HG03135 (cell line): ENCODE results near the gene FBXO22.

Experiments used
- ATAC-seq: cut with Tn5 transposase; IDR thresholded peaks from one replicate; pipeline ENCODE4 v1.9.1; 2021; ENCODE audit warnings: mild to moderate bottlenecking, moderate library complexity; ENCODE audit not compliant: unreplicated experiment

Gene FBXO22

DNA sequence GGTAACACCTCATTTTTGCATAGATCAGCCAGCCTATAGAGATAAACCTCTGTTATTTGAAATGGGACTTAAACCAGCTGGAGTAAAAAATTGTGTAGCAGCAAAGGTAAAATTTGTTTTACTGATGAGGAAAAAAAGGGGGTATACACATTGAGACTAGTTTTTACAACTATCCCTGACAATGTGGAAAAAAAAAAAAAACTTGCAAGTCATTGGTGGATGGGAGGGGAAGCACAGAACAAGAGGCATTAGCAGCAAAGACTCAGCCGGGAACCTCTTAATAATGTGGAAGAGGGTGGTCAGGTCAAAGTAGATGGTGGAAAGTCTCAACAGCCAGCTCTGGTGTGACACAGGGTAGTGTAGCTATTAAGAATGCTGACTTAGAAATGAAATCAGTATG is 14.5 kb downstream of the FBXO22 start:
- ATAC-seq: no peak

- no peak for ATAC-seq
Measured at GRCh38 chr15:75920079-75920478, 16.4 kb downstream of the FBXO22 start.

- no peak for ATAC-seq
Measured at GRCh38 chr15:75921732-75922703, 18.3 kb downstream of the FBXO22 start.

GRCh38 chr15:75923756-75924155 is 20.1 kb downstream of the FBXO22 start:
- no peak for ATAC-seq

DNA sequence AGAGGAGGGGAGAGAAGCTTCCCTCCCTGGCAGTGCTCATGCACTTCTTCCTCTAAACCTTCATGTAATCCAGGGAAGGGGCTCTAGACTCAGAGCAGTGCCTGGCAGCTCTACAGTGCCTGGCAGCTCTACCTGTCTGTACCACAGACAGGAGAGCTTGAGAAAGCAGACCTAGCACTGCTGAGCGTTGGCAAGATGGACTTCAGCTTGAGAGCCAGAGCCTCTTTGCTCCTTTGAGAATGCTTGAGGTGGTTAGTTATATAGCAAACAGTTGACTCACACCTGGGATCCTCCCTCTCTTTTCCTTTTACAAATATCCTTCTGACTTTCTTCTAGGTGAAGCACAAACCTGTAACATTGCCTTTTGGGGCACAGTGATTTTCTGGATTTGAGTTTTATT is 20.9 kb downstream of the FBXO22 start:
- ATAC-seq: no peak

GRCh38 chr15:75925440-75925839 is 21.8 kb downstream of the FBXO22 start:
- ATAC-seq: no peak

- ATAC-seq: no peak
Measured at GRCh38 chr15:75926931-75927330, 23.3 kb downstream of the FBXO22 start.

- ATAC-seq: no peak
Measured at GRCh38 chr15:75927601-75928000, 23.9 kb downstream of the FBXO22 start.

- ATAC-seq: no peak
Measured at GRCh38 chr15:75928680-75929608, 25.3 kb downstream of the FBXO22 start.

DNA sequence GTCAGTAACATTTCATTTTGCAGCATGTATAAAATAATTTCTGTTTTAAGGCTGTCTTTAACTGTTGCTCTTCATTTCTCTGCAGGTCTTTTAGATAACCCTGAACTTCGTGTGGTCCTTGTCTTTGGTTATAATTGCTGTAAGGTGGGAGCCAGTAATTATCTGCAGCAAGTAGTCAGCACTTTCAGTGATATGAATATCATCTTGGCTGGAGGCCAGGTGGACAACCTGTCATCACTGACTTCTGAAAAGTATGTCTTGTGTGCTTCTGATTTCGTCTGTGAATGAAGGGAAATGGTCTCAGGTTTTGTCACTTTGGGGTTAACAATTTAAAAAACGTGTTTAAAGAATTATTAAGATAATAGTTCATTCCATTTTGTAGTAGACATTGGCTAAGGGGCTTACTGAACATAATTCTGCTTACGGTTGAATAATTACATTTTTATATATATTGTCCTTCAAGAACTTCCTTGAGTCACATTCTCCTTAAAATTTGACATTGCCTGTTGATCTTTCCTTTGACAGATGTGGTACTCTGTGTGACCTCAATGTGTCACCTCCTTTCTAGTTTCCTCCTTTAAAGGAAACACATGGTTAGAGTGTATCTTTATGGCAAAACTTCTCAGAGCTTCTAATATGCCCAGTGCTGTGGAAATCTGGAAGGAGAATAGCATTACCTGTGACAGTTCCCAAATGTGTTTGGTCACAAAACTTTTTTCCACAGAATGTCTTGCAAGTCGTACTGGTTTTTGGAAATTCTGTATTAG is 26.3 kb downstream of the FBXO22 start:
- ATAC-seq: no peak

DNA sequence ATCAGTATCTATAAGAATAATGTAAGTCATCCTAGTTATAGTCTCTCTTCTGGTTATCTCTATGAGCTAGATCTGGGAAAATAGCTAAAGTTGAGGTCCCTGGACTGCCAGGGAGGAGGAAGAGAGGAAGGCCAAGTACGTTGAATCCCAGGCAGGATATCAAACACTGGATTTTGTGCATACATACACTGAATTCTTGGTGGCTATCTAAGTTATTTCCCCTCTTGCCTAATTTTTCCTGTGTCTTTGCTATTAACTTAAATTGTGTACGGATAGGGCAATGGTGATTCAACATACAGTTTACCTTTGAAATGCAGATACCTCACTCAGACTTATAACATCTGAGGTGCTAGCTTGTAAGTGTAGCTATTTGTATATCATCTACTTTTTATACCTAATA is 27.2 kb downstream of the FBXO22 start:
- ATAC-seq: no peak

DNA sequence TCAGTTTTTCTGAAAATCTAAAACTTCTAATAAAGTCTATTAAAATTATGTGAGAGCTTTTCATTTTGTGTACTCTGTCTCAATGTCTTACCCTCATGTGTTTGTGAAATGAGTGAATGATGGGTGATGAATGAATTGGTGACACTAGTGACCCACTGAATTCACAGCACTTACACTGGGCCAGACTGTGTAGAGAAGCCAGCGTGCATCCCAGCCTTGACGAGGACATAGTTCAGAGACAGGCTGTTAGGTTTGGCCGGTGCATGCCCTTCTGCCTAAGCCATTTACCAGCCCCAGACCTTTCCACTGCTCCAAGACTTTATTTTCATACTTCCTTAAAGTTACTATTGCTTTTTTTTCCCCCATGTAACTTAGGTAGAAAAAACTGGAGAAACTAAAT is 38.8 kb downstream of the FBXO22 start:
- no peak for ATAC-seq

DNA sequence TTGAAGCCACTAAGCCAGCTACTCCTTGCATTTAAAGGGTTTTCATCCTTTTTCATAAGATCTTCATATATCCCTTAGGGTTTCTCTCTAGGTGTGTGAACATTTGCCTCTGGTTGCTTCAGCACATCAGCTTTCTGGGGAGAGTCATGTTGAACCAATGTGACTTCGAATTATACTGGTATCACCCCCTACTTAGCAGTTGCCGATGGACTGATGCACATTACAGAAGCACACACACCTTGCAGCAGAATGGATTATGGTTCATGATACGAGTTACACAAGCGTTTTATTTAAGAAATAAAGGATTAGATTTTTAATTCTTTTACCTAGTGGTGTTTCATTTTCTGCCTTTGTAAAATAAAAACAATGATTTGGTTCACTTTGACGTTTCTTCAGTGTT is 39.6 kb downstream of the FBXO22 start:
- ATAC-seq: no peak

GRCh38 chr15:75943713-75944215 is 40.1 kb downstream of the FBXO22 start:
- no peak for ATAC-seq

- ATAC-seq: no peak
Measured at GRCh38 chr15:75945953-75946352, 42.3 kb downstream of the FBXO22 start.

DNA sequence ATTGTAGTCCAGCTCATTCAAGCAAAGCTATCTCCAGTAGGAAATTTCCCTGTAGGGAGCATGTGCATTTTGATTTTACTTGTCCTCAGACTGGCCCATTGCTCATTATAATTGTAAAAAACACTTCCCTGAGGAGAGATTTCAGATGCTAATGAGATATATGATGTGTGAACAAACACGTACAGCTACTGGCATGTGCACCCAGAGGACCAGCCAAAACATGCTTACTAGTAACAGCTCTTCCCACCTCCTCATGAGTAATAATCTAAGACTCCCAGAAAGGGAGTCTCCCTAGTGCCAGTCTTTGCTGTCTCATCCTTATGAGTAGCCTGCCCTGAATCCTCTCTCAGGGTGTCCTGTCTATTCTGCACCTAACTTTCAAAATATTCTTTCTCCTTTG is 43.4 kb downstream of the FBXO22 start:
- no peak for ATAC-seq

DNA sequence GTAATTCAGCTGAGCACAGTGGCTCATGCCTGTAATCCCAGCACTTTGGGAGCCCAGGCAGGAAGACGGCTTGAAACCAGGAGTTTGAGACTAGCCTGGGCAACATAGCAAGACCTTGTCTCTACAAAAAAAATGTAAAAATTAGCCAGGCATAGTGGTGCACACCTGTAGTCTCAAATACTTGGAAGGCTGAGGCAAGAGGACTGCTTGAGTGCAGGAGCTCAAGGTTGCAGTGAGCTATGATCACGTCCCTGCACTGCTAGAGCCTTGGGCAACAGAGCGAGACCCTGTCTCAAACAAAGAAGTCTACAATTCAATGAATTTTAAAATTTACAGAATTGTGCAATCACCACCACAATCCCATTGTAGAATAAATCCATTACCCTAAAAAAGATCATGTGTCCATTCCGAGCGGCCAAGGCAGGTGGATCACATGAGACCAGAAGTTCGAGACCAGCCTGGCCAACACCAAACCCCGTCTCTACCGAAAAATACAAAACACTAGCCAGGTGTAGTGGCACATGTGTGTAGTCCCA is 45.2 kb downstream of the FBXO22 start:
- no peak for ATAC-seq

DNA sequence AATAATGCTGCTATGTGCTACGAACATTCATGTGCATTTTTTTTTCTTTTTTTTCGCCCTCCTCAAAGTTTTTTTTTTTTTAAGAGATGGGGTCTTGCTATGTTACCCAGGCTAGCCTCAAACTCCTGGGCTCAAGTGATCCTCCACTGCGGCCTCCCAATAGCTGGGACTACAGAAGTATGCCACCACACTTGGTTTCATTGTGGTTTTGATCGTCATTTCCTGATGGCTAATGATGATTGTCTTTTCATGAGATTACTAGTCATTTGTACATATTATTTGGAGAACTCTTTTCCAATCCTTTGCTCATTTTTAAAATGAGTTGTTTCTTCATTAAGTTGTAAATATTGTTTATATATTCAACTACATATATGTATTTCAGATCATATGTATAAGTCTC is 48.8 kb downstream of the FBXO22 start:
- ATAC-seq: no peak

- ATAC-seq: no peak
Measured at GRCh38 chr15:75955720-75956119, 52.0 kb downstream of the FBXO22 start.

DNA sequence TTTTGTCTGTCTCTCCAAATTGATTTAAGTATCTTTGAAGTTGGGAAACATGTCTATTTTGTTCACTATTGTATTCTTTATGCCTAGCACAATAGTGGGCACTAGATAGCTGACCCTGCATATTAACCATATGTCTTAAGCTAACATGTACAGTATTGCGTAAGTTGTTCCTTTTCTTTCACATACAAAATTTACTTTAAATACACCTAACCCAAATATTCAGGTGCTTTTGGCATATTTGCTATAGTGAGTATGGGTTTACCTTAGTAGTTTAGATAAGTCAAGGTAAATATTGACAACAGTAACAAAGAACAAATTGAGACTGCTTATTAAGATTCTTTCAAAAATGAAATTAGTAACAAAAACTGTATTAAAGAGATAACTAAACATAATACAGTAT is 57.7 kb downstream of the FBXO22 start:
- ATAC-seq: no peak
